Measurements from ENCODE around the gene IL17D. TPM values are rescaled to one million over a fixed set of nuclear protein-coding genes. Genes with fewer than 3 reads are reported as not detected.
A peak's percentile ranks its signal among the peaks of the same experiment; 100 is the strongest.

Gene IL17D
- total RNA-seq, 4 donors from 2014 or later = 1.4 to 7.2 (median 4.2) TPM

DNA sequence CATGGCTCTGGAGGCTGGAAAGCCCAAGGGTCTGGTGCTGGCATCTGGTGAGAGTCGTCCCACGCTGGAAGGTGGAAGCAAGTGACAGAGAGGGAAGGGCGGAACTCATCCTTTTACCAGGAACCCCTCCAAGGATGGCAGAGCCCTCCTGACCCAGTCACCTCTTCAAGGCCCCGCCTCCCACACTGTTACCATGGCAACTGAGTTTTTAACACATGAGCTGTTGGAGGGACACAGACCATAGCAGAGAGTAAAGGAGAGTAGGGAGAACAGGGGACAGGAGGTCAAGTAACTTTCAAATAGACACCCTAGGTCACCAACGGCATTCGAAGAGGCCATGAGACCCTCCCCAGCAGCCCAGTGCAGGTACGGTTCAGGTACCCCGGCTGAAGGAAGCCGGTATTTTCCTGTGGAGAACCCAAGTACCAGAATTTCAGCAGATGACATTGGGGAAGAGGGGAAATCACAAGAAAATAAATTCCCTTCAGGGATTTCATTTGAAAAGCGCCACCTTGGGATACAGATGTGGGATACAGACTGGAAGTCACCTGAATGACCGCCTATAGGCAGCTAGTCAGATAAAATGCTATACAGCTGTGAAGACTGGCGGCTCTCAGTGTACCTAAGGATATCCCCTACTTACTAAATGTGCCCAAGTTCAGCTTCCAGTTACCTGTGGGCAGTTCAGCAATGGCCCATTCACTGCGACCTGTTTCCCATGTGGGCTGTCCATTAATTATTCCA, 8.0 kb downstream of the IL17D start:
- Histone ChIP-seq H3K9me3 (no peaks in the 10 kb centered on the region), H3K36me3 (no peaks in the 10 kb centered on the region), H3K4me1 (peaks cover 0 to 46% (median 15%) of the 10 kb centered on the region in 3 donors), H3K27me3 (no peaks in the 10 kb centered on the region), H3K27ac (no peak overlapping the region), H3K4me3 (no peak overlapping the region)
- ATAC-seq = no peak
- TF ChIP-seq POLR2AphosphoS5 (IDR thresholded peaks at IDR 0.05) = no peak
- TF ChIP-seq EP300 (IDR thresholded peaks at IDR 0.05) = no peak
- TF ChIP-seq, protein P1, sequence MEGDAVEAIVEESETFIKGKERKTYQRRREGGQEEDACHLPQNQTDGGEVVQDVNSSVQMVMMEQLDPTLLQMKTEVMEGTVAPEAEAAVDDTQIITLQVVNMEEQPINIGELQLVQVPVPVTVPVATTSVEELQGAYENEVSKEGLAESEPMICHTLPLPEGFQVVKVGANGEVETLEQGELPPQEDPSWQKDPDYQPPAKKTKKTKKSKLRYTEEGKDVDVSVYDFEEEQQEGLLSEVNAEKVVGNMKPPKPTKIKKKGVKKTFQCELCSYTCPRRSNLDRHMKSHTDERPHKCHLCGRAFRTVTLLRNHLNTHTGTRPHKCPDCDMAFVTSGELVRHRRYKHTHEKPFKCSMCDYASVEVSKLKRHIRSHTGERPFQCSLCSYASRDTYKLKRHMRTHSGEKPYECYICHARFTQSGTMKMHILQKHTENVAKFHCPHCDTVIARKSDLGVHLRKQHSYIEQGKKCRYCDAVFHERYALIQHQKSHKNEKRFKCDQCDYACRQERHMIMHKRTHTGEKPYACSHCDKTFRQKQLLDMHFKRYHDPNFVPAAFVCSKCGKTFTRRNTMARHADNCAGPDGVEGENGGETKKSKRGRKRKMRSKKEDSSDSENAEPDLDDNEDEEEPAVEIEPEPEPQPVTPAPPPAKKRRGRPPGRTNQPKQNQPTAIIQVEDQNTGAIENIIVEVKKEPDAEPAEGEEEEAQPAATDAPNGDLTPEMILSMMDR (IDR thresholded peaks at IDR 0.05) = no peak
- no peak for TF ChIP-seq POLR2A (IDR thresholded peaks at IDR 0.05)
- WGBS, 2 donors (ENCODE audit: low coverage in 1 of 2) = 85 to 91% methylated on average over 4 to 12 of the region's 13 CpGs

DNA sequence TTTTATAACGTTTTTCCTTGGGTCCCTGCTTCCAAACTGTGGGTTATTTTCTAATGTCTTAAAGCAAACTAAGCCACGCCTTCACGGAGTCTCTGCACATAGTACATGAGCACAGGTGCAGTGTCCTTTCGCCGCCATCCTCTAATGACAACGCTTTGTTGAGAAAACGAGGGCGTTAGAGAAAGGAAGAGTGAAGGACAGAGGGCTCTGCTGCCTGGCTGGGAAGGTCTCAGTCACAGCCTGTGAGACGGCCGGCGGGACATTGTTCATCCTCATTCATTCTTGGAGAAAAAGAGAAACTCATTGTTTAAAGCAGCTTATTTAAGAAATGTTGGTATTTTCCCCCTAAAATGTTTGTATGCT, 9.5 kb downstream of the IL17D start:
- 12 to 35% methylated on average over 6 to 11 of the region's 11 CpGs for WGBS, 2 donors (ENCODE audit: low coverage in 1 of 2)
- no peaks in the 10 kb centered on the region for H3K36me3 ChIP-seq
- no peaks in the 10 kb centered on the region for H3K27me3 ChIP-seq
- peaks cover 0 to 46% (median 15%) of the 10 kb centered on the region in 3 donors for H3K4me1 ChIP-seq
- H3K4me3 ChIP-seq = peak overlapping the region; percentile 28 to 36
- no peak for ATAC-seq
- TF ChIP-seq POLR2AphosphoS5 (IDR thresholded peaks at IDR 0.05) = no peak
- TF ChIP-seq POLR2A (IDR thresholded peaks at IDR 0.05) = no peak
- peak overlapping the region; percentile 15 to 81 (median 74) for H3K27ac ChIP-seq
- no peaks in the 10 kb centered on the region for H3K9me3 ChIP-seq

DNA sequence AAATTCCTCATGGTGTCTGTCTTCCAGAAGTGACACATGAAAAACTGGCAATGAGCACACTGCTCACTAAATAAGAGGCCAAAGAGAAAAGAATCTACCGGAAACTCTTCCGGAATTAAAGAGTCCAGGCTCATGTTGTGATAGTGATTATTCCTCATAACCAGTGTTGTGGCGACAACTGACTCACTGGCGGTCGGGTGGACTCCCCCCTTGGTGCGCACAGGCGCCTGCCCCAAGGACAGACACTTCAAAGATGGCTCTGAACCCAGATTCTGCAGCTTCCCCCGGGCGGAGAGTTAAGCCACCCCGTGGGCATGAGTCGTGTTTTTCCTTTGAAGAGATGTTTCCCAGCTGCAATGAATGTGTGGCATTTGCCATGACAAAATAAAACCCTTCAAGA, 10.3 kb downstream of the IL17D start:
- peaks cover 0 to 46% (median 15%) of the 10 kb centered on the region in 3 donors for H3K4me1 ChIP-seq
- H3K36me3 ChIP-seq = no peaks in the 10 kb centered on the region
- WGBS, 2 donors (ENCODE audit: low coverage in 1 of 2) = 46 to 59% methylated on average over 6 to 9 of the region's 11 CpGs
- H3K27me3 ChIP-seq = no peaks in the 10 kb centered on the region
- TF ChIP-seq POLR2AphosphoS5 (IDR thresholded peaks at IDR 0.05) (no peak), POLR2A (IDR thresholded peaks at IDR 0.05) (no peak)
- TF ChIP-seq, protein P1 (IDR thresholded peaks at IDR 0.05) = no peak
- no peaks in the 10 kb centered on the region for H3K9me3 ChIP-seq
- ATAC-seq = no peak
- H3K27ac ChIP-seq = peak overlapping the region in 3 of 4 donors; percentile 70 to 81 (median 79)
- no peak overlapping the region for H3K4me3 ChIP-seq

DNA sequence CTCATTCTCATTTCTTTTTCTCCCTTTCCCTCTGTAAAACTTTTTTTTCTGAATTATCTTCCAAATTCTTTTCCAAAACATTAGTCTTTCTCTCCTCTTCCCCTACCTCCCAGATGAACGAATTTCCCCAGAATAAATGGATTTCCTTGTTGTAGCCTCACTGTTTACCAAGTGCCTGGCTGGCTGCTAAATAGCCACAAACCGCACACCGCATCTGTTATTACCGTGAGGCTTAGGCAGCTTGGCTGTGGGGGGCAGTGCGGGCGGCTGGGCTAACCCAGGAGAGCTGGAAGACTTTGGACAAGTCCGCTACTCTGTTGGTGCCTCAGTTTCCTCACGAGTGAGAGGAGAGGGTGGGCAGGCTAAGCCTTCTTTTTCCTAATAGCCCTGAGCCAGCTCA, 10.7 kb downstream of the IL17D start:
- peak; percentile 1 for ATAC-seq
- 40 to 44% methylated on average over 1 to 5 of the region's 8 CpGs for WGBS, 2 donors (ENCODE audit: low coverage in 1 of 2)
- no peak overlapping the region for H3K4me3 ChIP-seq

DNA sequence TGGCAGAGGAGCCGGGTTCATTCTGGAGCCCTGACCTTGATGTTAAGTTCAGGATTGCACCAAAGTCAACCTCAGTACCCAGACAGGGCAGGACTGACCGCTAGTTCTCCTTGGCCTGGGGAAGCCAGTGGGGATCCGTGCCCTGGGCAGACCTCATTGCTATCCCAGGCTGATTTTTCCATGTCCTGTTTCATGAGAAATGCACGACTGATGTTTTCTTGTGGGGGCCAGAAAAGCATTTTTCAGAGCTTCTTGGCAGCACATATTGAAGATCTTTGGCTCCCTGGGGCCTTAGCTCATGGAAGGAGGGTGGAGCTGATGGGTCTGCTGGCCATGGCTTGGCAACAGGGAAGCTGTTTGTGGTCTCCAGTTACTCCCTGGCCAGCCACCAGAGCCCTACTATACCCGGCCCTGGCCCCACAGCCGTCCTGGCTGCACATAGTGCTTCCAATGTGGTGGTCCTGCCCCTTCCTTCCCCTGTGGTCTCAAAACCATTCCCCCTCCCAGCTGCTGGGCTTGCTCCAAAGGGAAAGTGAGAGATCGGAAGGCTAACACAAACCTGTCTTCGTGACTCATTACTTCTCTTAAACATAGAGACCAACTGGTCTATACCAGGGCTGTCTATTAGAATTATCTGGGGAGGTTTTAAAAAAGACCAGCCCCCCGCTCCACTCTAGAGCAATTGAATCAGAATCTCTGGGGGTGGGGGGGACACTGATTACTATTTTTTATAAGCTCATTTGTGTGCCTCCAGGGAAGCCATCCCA, 11.2 kb downstream of the IL17D start:
- Histone ChIP-seq H3K4me3 (peak overlapping the region in 1 of 2 donors; percentile 1), H3K36me3 (no peaks in the 10 kb centered on the region), H3K27me3 (no peaks in the 10 kb centered on the region), H3K9me3 (no peaks in the 10 kb centered on the region), H3K27ac (peak overlapping the region; percentile 23 to 81 (median 74)), H3K4me1 (peaks cover 0 to 36% (median 15%) of the 10 kb centered on the region in 3 donors)
- 8 to 41% methylated on average over 4 to 5 of the region's 9 CpGs for WGBS, 2 donors (ENCODE audit: low coverage in 1 of 2)
- ATAC-seq = peak; percentile 78
- no peak for TF ChIP-seq POLR2A (IDR thresholded peaks at IDR 0.05)
- peak; percentile 28 for TF ChIP-seq POLR2AphosphoS5 (IDR thresholded peaks at IDR 0.05)
- TF ChIP-seq EP300 (IDR thresholded peaks at IDR 0.05) = no peak
- TF ChIP-seq, protein P1 (IDR thresholded peaks at IDR 0.05) = no peak

More for the DNA sequence above, 10.7 kb downstream of the IL17D start:
- H3K9me3 ChIP-seq = no peaks in the 10 kb centered on the region
- H3K27ac ChIP-seq = peak overlapping the region; percentile 23 to 81 (median 74)
- peaks cover 0 to 42% (median 15%) of the 10 kb centered on the region in 3 donors for H3K4me1 ChIP-seq
- H3K36me3 ChIP-seq = no peaks in the 10 kb centered on the region
- no peaks in the 10 kb centered on the region for H3K27me3 ChIP-seq
- TF ChIP-seq, protein P1 (IDR thresholded peaks at IDR 0.05) = no peak
- TF ChIP-seq EP300 (IDR thresholded peaks at IDR 0.05) = no peak
